GM23338 (cell line): ENCODE data around the gene KCNN3.
A peak's percentile ranks its signal among the peaks of the same experiment; 100 is the strongest.

Experiments used
- CREB1 ChIP-seq: fragments of 250-450 bp; sonication (Bioruptor Pico); IDR thresholded peaks from 2 replicates; pipeline ENCODE4 v1.5.0; 2020; ENCODE audit warnings: low read depth, mild to moderate bottlenecking, moderate library complexity
- EZH2 ChIP-seq: fragments of 200-600 bp; sonication (generic); IDR thresholded peaks from one replicate; pipeline ENCODE4 v1.8.0; 2017; ENCODE audit warnings: antibody characterized with exemption, mild to moderate bottlenecking, low read depth; ENCODE audit not compliant: unreplicated experiment
- EZH2phosphoT487 ChIP-seq: fragments of 200-600 bp; sonication (generic); IDR thresholded peaks from one replicate; pipeline ENCODE4 v1.8.1; 2018; ENCODE audit warnings: antibody characterized with exemption; ENCODE audit not compliant: unreplicated experiment
- NANOG ChIP-seq: IDR thresholded peaks from 2 replicates; pipeline ENCODE4 v1.6.1; 2016; ENCODE audit warnings: antibody characterized with exemption, borderline replicate concordance
- POLR2AphosphoS5 ChIP-seq: IDR thresholded peaks from 2 replicates; pipeline ENCODE4 v1.6.1; 2016; ENCODE audit warnings: antibody characterized with exemption, low read depth
- STAT1 ChIP-seq: IDR thresholded peaks from one replicate; pipeline ENCODE4 v1.6.1; 2016; ENCODE audit warnings: antibody characterized with exemption; ENCODE audit not compliant: unreplicated experiment
- ZNF114 ChIP-seq: fragments of 250-450 bp; sonication (Bioruptor Pico); IDR thresholded peaks from 2 replicates; pipeline ENCODE4 v1.5.0; 2020; ENCODE audit warnings: mild to moderate bottlenecking, moderate library complexity
- ZNF331 ChIP-seq: fragments of 250-450 bp; sonication (Bioruptor Pico); IDR thresholded peaks from 2 replicates; pipeline ENCODE4 v1.5.0; 2020; ENCODE audit warnings: low read depth, mild to moderate bottlenecking, moderate library complexity
- TF ChIP-seq, protein P1 (sequence below), 2 experiments: fragments of 200-600 bp in 1 of 2; sonication (generic) in 1 of 2; conservative IDR thresholded peaks; 2 replicates each; pipeline versions ENCODE4 v1.5.1 to v1.6.1; 2016 to 2017; ENCODE audit warnings: antibody characterized with exemption in 2 of 2, low read depth in 2 of 2, mild to moderate bottlenecking in 2 of 2, moderate library complexity in 1 of 2
- TF ChIP-seq, protein P2 (sequence below): IDR thresholded peaks from one replicate; pipeline ENCODE4 v1.6.1; 2018; ENCODE audit warnings: antibody characterized with exemption; ENCODE audit not compliant: unreplicated experiment

DNA sequence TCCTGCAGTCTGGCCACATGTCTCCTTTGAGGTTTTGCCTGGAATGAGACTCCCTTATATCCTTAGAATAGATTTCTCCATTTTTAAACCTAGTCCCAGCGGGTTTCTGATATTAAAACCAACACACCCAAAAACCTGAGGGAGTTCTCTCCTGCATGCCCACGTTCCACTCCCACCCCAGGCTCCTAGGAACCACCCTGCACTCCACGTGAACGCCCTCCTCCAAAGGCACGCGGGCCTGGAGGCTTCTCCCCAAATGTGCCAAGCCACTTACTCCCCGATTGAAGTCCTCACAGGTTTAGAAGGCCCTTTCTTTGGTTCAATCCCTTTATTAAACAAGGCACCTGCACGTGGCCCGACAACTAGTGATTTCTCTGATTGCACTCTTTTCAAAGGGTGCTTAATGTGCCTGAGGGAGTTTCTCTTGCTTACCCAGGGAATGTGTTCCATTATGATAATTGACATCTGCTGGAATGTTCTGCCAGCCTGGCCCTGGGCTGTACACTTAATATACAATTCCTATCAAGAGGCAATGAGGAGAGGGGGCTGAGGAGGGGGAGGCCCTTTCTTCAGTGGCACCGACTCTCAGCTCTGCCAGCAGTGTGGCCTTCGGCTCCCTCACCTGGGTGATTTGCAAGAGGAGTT is 157.8 kb downstream of the KCNN3 start:
- TF ChIP-seq CREB1 (CRISPR knock-in tag) (no peak), POLR2AphosphoS5 (no peak), EZH2phosphoT487 (no peak), EZH2 (no peak), ZNF114 (CRISPR knock-in tag) (no peak), NANOG (no peak), ZNF331 (CRISPR knock-in tag) (no peak), STAT1 (no peak)
- TF ChIP-seq, protein P1, sequence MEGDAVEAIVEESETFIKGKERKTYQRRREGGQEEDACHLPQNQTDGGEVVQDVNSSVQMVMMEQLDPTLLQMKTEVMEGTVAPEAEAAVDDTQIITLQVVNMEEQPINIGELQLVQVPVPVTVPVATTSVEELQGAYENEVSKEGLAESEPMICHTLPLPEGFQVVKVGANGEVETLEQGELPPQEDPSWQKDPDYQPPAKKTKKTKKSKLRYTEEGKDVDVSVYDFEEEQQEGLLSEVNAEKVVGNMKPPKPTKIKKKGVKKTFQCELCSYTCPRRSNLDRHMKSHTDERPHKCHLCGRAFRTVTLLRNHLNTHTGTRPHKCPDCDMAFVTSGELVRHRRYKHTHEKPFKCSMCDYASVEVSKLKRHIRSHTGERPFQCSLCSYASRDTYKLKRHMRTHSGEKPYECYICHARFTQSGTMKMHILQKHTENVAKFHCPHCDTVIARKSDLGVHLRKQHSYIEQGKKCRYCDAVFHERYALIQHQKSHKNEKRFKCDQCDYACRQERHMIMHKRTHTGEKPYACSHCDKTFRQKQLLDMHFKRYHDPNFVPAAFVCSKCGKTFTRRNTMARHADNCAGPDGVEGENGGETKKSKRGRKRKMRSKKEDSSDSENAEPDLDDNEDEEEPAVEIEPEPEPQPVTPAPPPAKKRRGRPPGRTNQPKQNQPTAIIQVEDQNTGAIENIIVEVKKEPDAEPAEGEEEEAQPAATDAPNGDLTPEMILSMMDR (conservative IDR thresholded peaks at IDR 0.05; ENCODE audit: low read depth in 2 of 2), result peak in 1 of 2 experiments; percentile 20; a peak in 1 of 4 replicates
- TF ChIP-seq, protein P2, sequence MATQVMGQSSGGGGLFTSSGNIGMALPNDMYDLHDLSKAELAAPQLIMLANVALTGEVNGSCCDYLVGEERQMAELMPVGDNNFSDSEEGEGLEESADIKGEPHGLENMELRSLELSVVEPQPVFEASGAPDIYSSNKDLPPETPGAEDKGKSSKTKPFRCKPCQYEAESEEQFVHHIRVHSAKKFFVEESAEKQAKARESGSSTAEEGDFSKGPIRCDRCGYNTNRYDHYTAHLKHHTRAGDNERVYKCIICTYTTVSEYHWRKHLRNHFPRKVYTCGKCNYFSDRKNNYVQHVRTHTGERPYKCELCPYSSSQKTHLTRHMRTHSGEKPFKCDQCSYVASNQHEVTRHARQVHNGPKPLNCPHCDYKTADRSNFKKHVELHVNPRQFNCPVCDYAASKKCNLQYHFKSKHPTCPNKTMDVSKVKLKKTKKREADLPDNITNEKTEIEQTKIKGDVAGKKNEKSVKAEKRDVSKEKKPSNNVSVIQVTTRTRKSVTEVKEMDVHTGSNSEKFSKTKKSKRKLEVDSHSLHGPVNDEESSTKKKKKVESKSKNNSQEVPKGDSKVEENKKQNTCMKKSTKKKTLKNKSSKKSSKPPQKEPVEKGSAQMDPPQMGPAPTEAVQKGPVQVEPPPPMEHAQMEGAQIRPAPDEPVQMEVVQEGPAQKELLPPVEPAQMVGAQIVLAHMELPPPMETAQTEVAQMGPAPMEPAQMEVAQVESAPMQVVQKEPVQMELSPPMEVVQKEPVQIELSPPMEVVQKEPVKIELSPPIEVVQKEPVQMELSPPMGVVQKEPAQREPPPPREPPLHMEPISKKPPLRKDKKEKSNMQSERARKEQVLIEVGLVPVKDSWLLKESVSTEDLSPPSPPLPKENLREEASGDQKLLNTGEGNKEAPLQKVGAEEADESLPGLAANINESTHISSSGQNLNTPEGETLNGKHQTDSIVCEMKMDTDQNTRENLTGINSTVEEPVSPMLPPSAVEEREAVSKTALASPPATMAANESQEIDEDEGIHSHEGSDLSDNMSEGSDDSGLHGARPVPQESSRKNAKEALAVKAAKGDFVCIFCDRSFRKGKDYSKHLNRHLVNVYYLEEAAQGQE, result no peak
